HCT116 (cell line): Measurements from ENCODE around the gene OR1L1. TPM values are rescaled to one million over a fixed set of nuclear protein-coding genes. Genes with fewer than 3 reads are reported as not detected.

ENCODE experiments used
- ATAC-seq: fragments of 200-7000 bp; cut with Tn5 transposase; 2 replicates; pipeline ENCODE4 v1.9.1; 2020; ENCODE audit warnings: mild to moderate bottlenecking, moderate library complexity
- Bru-seq: library from RNA; stranded (reverse); fragments of 400-500 nt; gene quantifications from one replicate; lab custom pipeline; 2021; lab: Mats Ljungman, UMichigan
- BruChase-seq, 2 experiments: library from RNA; stranded (reverse); fragments of 400-500 nt; gene quantifications; one replicate each; lab custom pipeline; 2021; lab: Mats Ljungman, UMichigan
- BruUV-seq: library from RNA; stranded (reverse); fragments of 400-500 nt; replicated peaks from 2 replicates; lab custom pipeline; 2021; lab: Mats Ljungman, UMichigan
- CTCF ChIA-PET: fragments of 300-600 bp; sonication (Branson Sonifier 250); formaldehyde crosslinking; loops from one replicate; lab custom pipeline; 2021; ENCODE audit warnings: antibody characterized with exemption; lab: Charles Lee
- POLR2A ChIA-PET: fragments of 300-600, 350-600 bp; sonication (Branson Sonifier 250); formaldehyde crosslinking; loops from one replicate; lab custom pipeline; 2021; ENCODE audit warnings: antibody characterized with exemption; lab: Charles Lee
- RAD21 ChIA-PET, 2 experiments: fragments of 300-600 bp; sonication (Branson Sonifier 250); formaldehyde crosslinking; loops; one replicate each; lab custom pipeline; 2023; ENCODE audit warnings: low total read pairs in 2 of 2; ENCODE audit not compliant: uncharacterized antibody in 2 of 2, unreplicated experiment in 2 of 2, low non-redundant PET in 1 of 2; lab: Charles Lee
- DNase-seq: peaks from one replicate; pipeline ENCODE4 v3.0.0-alpha.2; 2010; ENCODE audit warnings: low read depth, low spot score
- H2AFZ ChIP-seq: fragments of 200-600 bp; shearing (Covaris generic), sonication (generic); 2 replicates; pipeline ENCODE4 v1.6.1; 2017; ENCODE audit warnings: low read depth, mixed run types, mixed read lengths, antibody characterized with exemption, low read length; ENCODE audit not compliant: poor library complexity, severe bottlenecking
- H3K27ac ChIP-seq: 2 replicates; pipeline ENCODE4 v1.5.1; 2012; ENCODE audit warnings: low read depth, low read length
- H3K27me3 ChIP-seq: fragments of 200-600 bp; sonication (generic); 2 replicates; pipeline ENCODE4 v1.6.1; 2016; ENCODE audit warnings: mixed run types, low read length, mixed read lengths; ENCODE audit not compliant: insufficient read depth
- H3K36me3 ChIP-seq, 2 experiments: fragments of 200-500 bp in 1 of 2; fragments of 200-600 bp in 1 of 2; sonication (Bioruptor generic) in 1 of 2; sonication (generic) in 1 of 2; 2 replicates each; pipeline versions ENCODE4 v1.5.1 to v1.6.1; 2014 to 2016; ENCODE audit warnings: low read length in 2 of 2, inconsistent platforms in 1 of 2, mixed read lengths in 1 of 2, mixed run types in 1 of 2; ENCODE audit not compliant: insufficient read depth in 2 of 2, control insufficient read depth in 1 of 2
- H3K4me1 ChIP-seq, 2 experiments: fragments of 200-600 bp in 1 of 2; sonication (generic) in 1 of 2; 2 replicates each; pipeline versions ENCODE4 v1.5.1 to v1.6.1; 2012 to 2017; ENCODE audit warnings: low read length in 2 of 2, inconsistent platforms in 1 of 2, mild to moderate bottlenecking in 1 of 2, mixed read lengths in 1 of 2, mixed run types in 1 of 2, moderate library complexity in 1 of 2; ENCODE audit not compliant: insufficient read depth in 2 of 2, control insufficient read depth in 1 of 2
- H3K4me2 ChIP-seq: fragments of 200-600 bp; sonication (generic); 2 replicates; pipeline ENCODE4 v1.6.1; 2017; ENCODE audit warnings: mixed run types, low read length, mixed read lengths
- H3K4me3 ChIP-seq, 2 experiments: fragments of 200-600 bp in 1 of 2; sonication (generic) in 1 of 2; replicated peaks in 1 of 2; 2 replicates each; pipeline ENCODE4 v1.5.1; 2011 to 2016; ENCODE audit warnings: low read length in 2 of 2, control low read depth in 1 of 2, low read depth in 1 of 2, mild to moderate bottlenecking in 1 of 2, mixed read lengths in 1 of 2, mixed run types in 1 of 2
- H3K79me2 ChIP-seq: fragments of 200-600 bp; sonication (generic); 2 replicates; pipeline ENCODE4 v1.6.1; 2017; ENCODE audit warnings: mild to moderate bottlenecking, mixed run types, low read length, moderate library complexity, mixed read lengths; ENCODE audit not compliant: insufficient read depth
- H3K9ac ChIP-seq: fragments of 200-600 bp; sonication (generic); 2 replicates; pipeline ENCODE4 v1.6.1; 2016; ENCODE audit warnings: low read length, mixed read lengths
- H3K9me2 ChIP-seq: fragments of 200-600 bp; sonication (generic), shearing (Covaris generic); 2 replicates; pipeline ENCODE4 v1.6.1; 2017; ENCODE audit warnings: mixed run types, mild to moderate bottlenecking, moderate library complexity; ENCODE audit not compliant: insufficient read depth
- H3K9me3 ChIP-seq, 2 experiments: fragments of 200-500 bp in 1 of 2; fragments of 200-600 bp in 1 of 2; sonication (Bioruptor generic) in 1 of 2; sonication (generic) in 1 of 2; 2 replicates each; pipeline ENCODE4 v1.6.1; 2014 to 2017; ENCODE audit warnings: low read length in 2 of 2, mixed read lengths in 2 of 2, inconsistent platforms in 1 of 2, low read depth in 1 of 2, mild to moderate bottlenecking in 1 of 2, mixed run types in 1 of 2, moderate library complexity in 1 of 2; ENCODE audit not compliant: control insufficient read depth in 1 of 2, insufficient read depth in 1 of 2
- H4K20me1 ChIP-seq: fragments of 200-600 bp; sonication (generic), shearing (Covaris generic); 2 replicates; pipeline ENCODE4 v1.6.1; 2017; ENCODE audit warnings: mixed run types, mild to moderate bottlenecking, moderate library complexity; ENCODE audit not compliant: insufficient read depth
- CBX3 ChIP-seq: IDR thresholded peaks from 2 replicates; pipeline ENCODE4 v1.6.1; 2012; ENCODE audit warnings: low read depth
- CTCF ChIP-seq, 3 experiments: fragments of 200-600 bp in 1 of 3; sonication (generic) in 1 of 3; IDR thresholded peaks in 2 of 3; conservative IDR thresholded peaks in 1 of 3; 2 replicates each; pipeline ENCODE4 v1.5.1; 2012 to 2017; ENCODE audit warnings: low read depth in 2 of 3, low read length in 2 of 3, antibody characterized with exemption in 1 of 3, borderline replicate concordance in 1 of 3, control low read depth in 1 of 3, mild to moderate bottlenecking in 1 of 3, mixed read lengths in 1 of 3, mixed run types in 1 of 3, moderate library complexity in 1 of 3; ENCODE audit not compliant: insufficient read depth in 1 of 3
- EGR1 ChIP-seq: IDR thresholded peaks from 2 replicates; pipeline ENCODE4 v1.6.1; 2012; ENCODE audit warnings: low read depth
- ELF1 ChIP-seq: IDR thresholded peaks from 2 replicates; pipeline ENCODE4 v1.6.1; 2012; ENCODE audit warnings: low read depth, borderline replicate concordance
- EZH2phosphoT487 ChIP-seq: fragments of 200-600 bp; IDR thresholded peaks from 2 replicates; pipeline ENCODE4 v1.6.1; 2018; ENCODE audit warnings: antibody characterized with exemption, borderline replicate concordance
- FOSL1 ChIP-seq: IDR thresholded peaks from 2 replicates; pipeline ENCODE4 v1.6.1; 2012; ENCODE audit warnings: low read depth
- JUND ChIP-seq: IDR thresholded peaks from 2 replicates; pipeline ENCODE4 v1.6.1; 2012
- MAX ChIP-seq: IDR thresholded peaks from 2 replicates; pipeline ENCODE4 v1.6.1; 2012
- POLR2AphosphoS5 ChIP-seq: IDR thresholded peaks from 2 replicates; pipeline ENCODE4 v1.6.1; 2011; ENCODE audit warnings: mild to moderate bottlenecking, low read depth, low read length, moderate library complexity
- RAD21 ChIP-seq: IDR thresholded peaks from 2 replicates; pipeline ENCODE4 v1.6.1; 2012; ENCODE audit warnings: low read depth, mild to moderate bottlenecking
- SIN3A ChIP-seq: IDR thresholded peaks from 2 replicates; pipeline ENCODE4 v1.6.1; 2012; ENCODE audit warnings: low read depth
- YY1 ChIP-seq: IDR thresholded peaks from 2 replicates; pipeline ENCODE4 v1.6.1; 2011; ENCODE audit warnings: low read length, low read depth, moderate library complexity, mild to moderate bottlenecking; ENCODE audit not compliant: insufficient replicate concordance; ENCODE audit errors: extremely low read depth
- ZFX ChIP-seq: fragments of 450-650 bp; IDR thresholded peaks from 2 replicates; pipeline ENCODE4 v1.6.1; 2017
- ZNF274 ChIP-seq: fragments of 200-500 bp; sonication (Bioruptor generic); IDR thresholded peaks from 2 replicates; pipeline ENCODE4 v1.6.1; 2014; ENCODE audit warnings: mild to moderate bottlenecking, low read depth, low read length, inconsistent platforms
- intact Hi-C: fragments of 100-400 bp; cut with micrococcal nuclease; formaldehyde crosslinking; loops from 2 replicates; pipeline ENCODE4 v1.10.0; 2022
- long read RNA-seq: library from polyadenylated mRNA; unstranded; transcript quantifications from one replicate; pipeline ENCODE4 v2.0.0, GENCODE V29; 2021; ENCODE audit not compliant: unreplicated experiment
- polyA plus RNA-seq: library from polyadenylated mRNA; unstranded; fragments of >200 nt; gene quantifications from 2 replicates; pipeline ENCODE4 v1.2.1, GENCODE V29; 2012; ENCODE audit warnings: missing spikeins
- total RNA-seq: library from RNA; stranded (reverse); gene quantifications from one replicate; pipeline ENCODE4 v1.2.1, GENCODE V29; 2021; ENCODE audit not compliant: unreplicated experiment

Gene OR1L1
- total RNA-seq (not detected), Bru-seq, nascent RNA (not detected), BruChase-seq, experiment 1, labeled RNA remaining after a 6-hour chase (not detected), BruChase-seq, experiment 2, labeled RNA remaining after a 2-hour chase (percentile 11 among the genes with signal in this experiment)
- polyA plus RNA-seq, result not detected in 2 replicates
- long read RNA-seq, result 0 reads

- H3K27ac ChIP-seq, result no peak within 1 kb of the TSS
- no peak within 1 kb of the TSS for H3K4me3 ChIP-seq
- TF ChIP-seq ELF1 (no peak), CTCF (IDR thresholded peaks at IDR 0.05 in 2 of 3, conservative IDR thresholded peaks at IDR 0.05 in 1 of 3; ENCODE audit: borderline replicate concordance in 1 of 3, insufficient read depth in 1 of 3, low read depth in 2 of 3, low read length in 2 of 3) (no peak), ZFX (no peak), FOSL1 (no peak)
- ATAC-seq, result no peak
- no peaks in the 10 kb centered on the region for H3K36me3 ChIP-seq
- no peaks in the 10 kb centered on the region for H3K9me2 ChIP-seq
- H3K79me2 ChIP-seq, result no peaks in the 10 kb centered on the region
- intact Hi-C loops, result no loop called here
- H3K4me1 ChIP-seq, result no peaks in the 10 kb centered on the region
- no peak for DNase-seq
- no peak within 1 kb of the TSS for H2AFZ ChIP-seq
- peaks cover 41% of the 10 kb centered on the region for H3K27me3 ChIP-seq
- no peaks in the 10 kb centered on the region for H4K20me1 ChIP-seq
- POLR2A ChIA-PET, result no interaction called here
- H3K4me2 ChIP-seq, result no peak within 1 kb of the TSS
- H3K9ac ChIP-seq, result no peak within 1 kb of the TSS
- no peaks in the 10 kb centered on the region for H3K9me3 ChIP-seq
- CTCF ChIA-PET, result no interaction called here
- RAD21 ChIA-PET, result no interaction called here
- BruUV-seq, result no TSS peak
Observed at GRCh38 chr9:122661416-122661815, at the start of gene OR1L1. Gene OR1L1 (plus strand): TSS chr9:122661716. CDS start chr9:122661716, 0 bp downstream.

GRCh38 chr9:122614362-122614761 lies 47.2 kb upstream of the OR1L1 start, which contains the start of gene OR1Q1:
Gene OR1Q1 (plus strand): TSS chr9:122614738. CDS start chr9:122614738, 0 bp downstream.
- Histone ChIP-seq H3K27ac (no peak within 1 kb of the TSS), H3K27me3 (peaks cover 22% of the 10 kb centered on the region), H2AFZ (no peak within 1 kb of the TSS), H3K4me2 (no peak within 1 kb of the TSS), H3K4me1 (no peaks in the 10 kb centered on the region), H3K9me2 (no peaks in the 10 kb centered on the region), H3K9me3 (no peaks in the 10 kb centered on the region), H3K4me3 (no peak within 1 kb of the TSS), H3K36me3 (no peaks in the 10 kb centered on the region), H3K79me2 (no peaks in the 10 kb centered on the region), H4K20me1 (no peaks in the 10 kb centered on the region), H3K9ac (no peak within 1 kb of the TSS)
- TF ChIP-seq CTCF (IDR thresholded peaks at IDR 0.05 in 2 of 3, conservative IDR thresholded peaks at IDR 0.05 in 1 of 3; ENCODE audit: borderline replicate concordance in 1 of 3, insufficient read depth in 1 of 3, low read depth in 2 of 3, low read length in 2 of 3) (no peak), RAD21 (no peak), YY1 (no peak), MAX (no peak), POLR2AphosphoS5 (no peak), EZH2phosphoT487 (no peak), ZNF274 (no peak), FOSL1 (no peak), CBX3 (no peak), ELF1 (no peak), EGR1 (no peak), JUND (no peak), ZFX (no peak), SIN3A (no peak)
- ATAC-seq (no peak), DNase-seq (no peak)
- intact Hi-C loops, result no loop called here
- POLR2A ChIA-PET, result no interaction called here
- no TSS peak for BruUV-seq
- CTCF ChIA-PET, result no interaction called here
- RAD21 ChIA-PET, result no interaction called here
